B cell (primary cell): Measurements from ENCODE around the gene PLXNB1. TPM values are rescaled to one million over a fixed set of nuclear protein-coding genes. Genes with fewer than 3 reads are reported as not detected.

Experiments used
- ATAC-seq: fragments of 200-7000 bp; cut with Tn5 transposase; one replicate; pipeline ENCODE4 v1.10.0; 2021; ENCODE audit warnings: low read depth, mild to moderate bottlenecking, moderate number of reproducible peaks, moderate library complexity
- CTCF ChIA-PET: fragments of 350-600 bp; sonication (Branson Sonifier 250); formaldehyde crosslinking; loops from one replicate; lab custom pipeline; 2021; ENCODE audit warnings: antibody characterized with exemption, inconsistent platforms; lab: Charles Lee
- POLR2A ChIA-PET: fragments of 350-600 bp; sonication (Branson Sonifier 250); formaldehyde crosslinking; loops from one replicate; lab custom pipeline; 2021; ENCODE audit warnings: antibody characterized with exemption; lab: Charles Lee
- DNase-seq: peaks from one replicate; pipeline ENCODE4 v3.0.0; 2013
- H2AFZ ChIP-seq: 2 replicates; pipeline ENCODE4 v1.6.1; 2012; ENCODE audit warnings: mild to moderate bottlenecking, low read depth, low read length; ENCODE audit not compliant: insufficient read depth, poor library complexity, severe bottlenecking
- H3K27ac ChIP-seq, 2 donors: 1 replicate in 1 of 2; 2 replicates in 1 of 2; pipeline ENCODE4 v1.5.1; 2012 to 2013; ENCODE audit warnings: low read length in 2 of 2, mild to moderate bottlenecking in 2 of 2, moderate library complexity in 1 of 2
- H3K27me3 ChIP-seq, 4 experiments: fragments of 200-600 bp in 1 of 4; sonication (generic) in 1 of 4; replicated peaks in 1 of 4; 1 replicate in 2 of 4; 2 replicates in 2 of 4; pipeline versions ENCODE4 v1.6.1 to v1.7.0; 2013 to 2016; ENCODE audit warnings: low read length in 3 of 4, mild to moderate bottlenecking in 2 of 4, mixed read lengths in 1 of 4, moderate library complexity in 1 of 4; ENCODE audit not compliant: insufficient read depth in 4 of 4, control insufficient read depth in 3 of 4; ENCODE audit errors: control extremely low read depth in 1 of 4
- H3K36me3 ChIP-seq, 2 experiments: replicated peaks in 1 of 2; 1 replicate in 1 of 2; 2 replicates in 1 of 2; pipeline versions ENCODE4 v1.6.1 to v1.7.1; 2013; ENCODE audit warnings: low read length in 1 of 2; ENCODE audit not compliant: insufficient read depth in 2 of 2, control insufficient read depth in 1 of 2; ENCODE audit errors: control extremely low read depth in 1 of 2, extremely low read depth in 1 of 2
- H3K4me1 ChIP-seq, 2 donors: fragments of 200-600 bp in 1 of 2; sonication (generic) in 1 of 2; 1 replicate in 1 of 2; 2 replicates in 1 of 2; pipeline versions ENCODE4 v1.5.1 to v1.6.1; 2013 to 2017; ENCODE audit warnings: low read length in 2 of 2; ENCODE audit not compliant: control insufficient read depth in 2 of 2, insufficient read depth in 2 of 2
- H3K4me2 ChIP-seq: replicated peaks from 2 replicates; pipeline ENCODE3; 2012; ENCODE audit warnings: mild to moderate bottlenecking, low read depth, low read length; ENCODE audit not compliant: poor library complexity, severe bottlenecking
- H3K4me3 ChIP-seq, 5 experiments: fragments of 200-600 bp in 1 of 5; sonication (generic) in 1 of 5; 1 replicate in 3 of 5; 2 replicates in 2 of 5; pipeline versions ENCODE4 v1.5.1 to v1.7.0; 2011 to 2016; ENCODE audit warnings: low read length in 4 of 5, mild to moderate bottlenecking in 4 of 5, low read depth in 2 of 5, control low read depth in 1 of 5, moderate library complexity in 1 of 5; ENCODE audit not compliant: insufficient read depth in 1 of 5; ENCODE audit errors: control extremely low read depth in 1 of 5, extremely low read depth in 1 of 5
- H3K79me2 ChIP-seq: fragments of 200-600 bp; sonication (generic); one replicate; pipeline ENCODE4 v1.6.0; 2016; ENCODE audit warnings: low read length; ENCODE audit not compliant: control insufficient read depth, insufficient read depth
- H3K9ac ChIP-seq: fragments of 200-600 bp; sonication (generic); 2 replicates; pipeline ENCODE4 v1.6.1; 2017; ENCODE audit warnings: mild to moderate bottlenecking, low read length, moderate library complexity
- H3K9me3 ChIP-seq, 3 donors: one replicate each; pipeline versions ENCODE4 v1.6.1 to v1.7.1; 2013; ENCODE audit warnings: low read length in 2 of 3; ENCODE audit not compliant: control insufficient read depth in 2 of 3, insufficient read depth in 1 of 3; ENCODE audit errors: control extremely low read depth in 1 of 3
- H4K20me1 ChIP-seq: 2 replicates; pipeline ENCODE4 v1.6.0; 2012; ENCODE audit warnings: mild to moderate bottlenecking, low read length; ENCODE audit not compliant: insufficient read depth, control insufficient read depth, poor library complexity, severe bottlenecking
- H3K27ac Mint-ChIP-seq: one replicate; pipeline ENCODE4 v1.8.0; 2021; ENCODE audit warnings: mixed read lengths
- H3K27me3 Mint-ChIP-seq: one replicate; pipeline ENCODE4 v1.8.0; 2021; ENCODE audit warnings: mixed read lengths
- H3K4me1 Mint-ChIP-seq: one replicate; pipeline ENCODE4 v1.8.0; 2021; ENCODE audit warnings: mixed read lengths
- H3K4me3 Mint-ChIP-seq: one replicate; pipeline ENCODE4 v1.8.0; 2021; ENCODE audit warnings: mixed read lengths
- H3K9me3 Mint-ChIP-seq: one replicate; pipeline ENCODE4 v1.8.0; 2022; ENCODE audit warnings: mixed read lengths; ENCODE audit not compliant: insufficient read depth
- CTCF ChIP-seq: fragments of 200-600 bp; IDR thresholded peaks from one replicate; pipeline ENCODE4 v1.8.0; 2022; ENCODE audit warnings: antibody characterized with exemption, mild to moderate bottlenecking
- EZH2 ChIP-seq: IDR thresholded peaks from 2 replicates; pipeline ENCODE4 v1.6.1; 2012; ENCODE audit warnings: borderline replicate concordance, low read depth, mild to moderate bottlenecking, moderate library complexity, low read length; ENCODE audit not compliant: insufficient read depth, poor library complexity, severe bottlenecking
- WGBS: methylation state at CpG from one replicate; pipeline ENCODE4 v1.1.5; 2013; ENCODE audit warnings: missing lambda C conversion rate; ENCODE audit not compliant: insufficient coverage; 5-methylcytosine and 5-hydroxymethylcytosine counted together
- intact Hi-C: fragments of 100-400 bp; cut with micrococcal nuclease; formaldehyde crosslinking; loops from one replicate; pipeline ENCODE4 v1.10.0; 2022
- polyA plus RNA-seq: library from polyadenylated mRNA; depleted of rRNA; stranded (reverse); fragments of >200 nt; gene quantifications from 2 replicates; pipeline ENCODE4 v1.2.3, GENCODE V29; 2012
- total RNA-seq, 2 donors: library from RNA; stranded (reverse); fragments of 120-200 nt in 1 of 2; gene quantifications; 1 replicate in 1 of 2; 2 replicates in 1 of 2; pipeline versions ENCODE4 v1.2.3 to v1.2.4, GENCODE V29; 2013 to 2022

Gene PLXNB1
- total and polyA plus RNA-seq, 2 donors (not counting 1 experiment from before 2014, with no cell fraction given) = 0.95 to 5.0 TPM

- H3K9me3 ChIP-seq = no peaks in the 10 kb centered on the region
- WGBS = 89% methylated on average over 7 of the region's 9 CpGs
- peak overlapping the region; percentile 46 for H3K9ac ChIP-seq
- H3K27me3 ChIP-seq = no peaks in the 10 kb centered on the region
- peak overlapping the region; percentile 99 for H3K27ac Mint-ChIP-seq
- peak overlapping the region; percentile 83 for H2AFZ ChIP-seq
- H3K4me3 Mint-ChIP-seq = peak overlapping the region; percentile 86
- no peaks in the 10 kb centered on the region for H4K20me1 ChIP-seq
- peak overlapping the region; percentile 63 for H3K4me2 ChIP-seq
- POLR2A ChIA-PET = interaction anchor here (1.9 kb wide), 1 partner anchor 12 kb away, joined by 9 read pairs; a partner anchor contains a TSS
- H3K4me1 Mint-ChIP-seq = peaks cover 51% of the 10 kb centered on the region
- CTCF ChIA-PET = interaction anchor here (3.0 to 17.7 kb wide), 3 partner anchors 11 to 42 kb away, joined by 12 to 240 read pairs (median 14); partner anchors contain the start of gene SHISA5
- H3K79me2 ChIP-seq = peaks cover 51% of the 10 kb centered on the region
- TF ChIP-seq EZH2 = no peak
- TF ChIP-seq CTCF = no peak
- peak overlapping the region; percentile 85 to 89 for H3K27ac ChIP-seq
- ATAC-seq (no peak), DNase-seq (peak; percentile 29)
- peaks cover 44 to 52% of the 10 kb centered on the region in 2 donors for H3K4me1 ChIP-seq
- H3K36me3 ChIP-seq = peaks cover 0 to 2% of the 10 kb centered on the region in 2 experiments
- H3K9me3 Mint-ChIP-seq = no peaks in the 10 kb centered on the region
- intact Hi-C loops = no loop called here
- H3K27me3 Mint-ChIP-seq = no peaks in the 10 kb centered on the region
- H3K4me3 ChIP-seq = peak overlapping the region in 3 of 5 experiments; percentile 43 to 52 (median 46)
Measured at GRCh38 chr3:48477959-48478520, 48.2 kb upstream of the PLXNB1 start.

- Histone ChIP-seq H3K27me3 (no peaks in the 10 kb centered on the region), H4K20me1 (no peaks in the 10 kb centered on the region), H3K4me3 (peak overlapping the region in 1 of 5 experiments; percentile 7), H3K9ac (peak overlapping the region; percentile 15), H3K4me2 (peak overlapping the region; percentile 63), H3K36me3 (peaks cover 0 to 2% of the 10 kb centered on the region in 2 experiments), H3K27ac (peak overlapping the region; percentile 42 to 85), H3K79me2 (peaks cover 64% of the 10 kb centered on the region), H2AFZ (peak overlapping the region; percentile 42), H3K9me3 (no peaks in the 10 kb centered on the region), H3K4me1 (peaks cover 49 to 62% of the 10 kb centered on the region in 2 donors)
- peaks cover 56% of the 10 kb centered on the region for H3K4me1 Mint-ChIP-seq
- no peaks in the 10 kb centered on the region for H3K27me3 Mint-ChIP-seq
- ATAC-seq = no peak
- peak overlapping the region; percentile 99 for H3K27ac Mint-ChIP-seq
- TF ChIP-seq EZH2 (no peak), CTCF (no peak)
- ChIA-PET CTCF (interaction anchor here (0.5 to 17.7 kb wide), 6 partner anchors 8 to 342 kb away, joined by 3 to 240 read pairs (median 8); partner anchors contain the start of gene SHISA5), POLR2A (interaction anchor here (0.5 to 1.4 kb wide), 5 partner anchors 10 to 423 kb away, joined by 3 to 6 read pairs (median 3); partner anchors contain the start of gene ATRIP)
- H3K9me3 Mint-ChIP-seq = no peaks in the 10 kb centered on the region
- peak overlapping the region; percentile 23 for H3K4me3 Mint-ChIP-seq
- peak; percentile 29 for DNase-seq
- WGBS = 43% methylated on average over 9 of the region's 9 CpGs
- intact Hi-C loops = no loop called here
Measured at GRCh38 chr3:48476426-48477053, 46.7 kb upstream of the PLXNB1 start.
